ENCODE measurements around the gene TTC33. TPM values are rescaled to one million over a fixed set of nuclear protein-coding genes. Genes with fewer than 3 reads are reported as not detected.
A peak's percentile ranks its signal among the peaks of the same experiment; 100 is the strongest.

The TTC33 gene
- total and polyA plus RNA-seq, 2 of the 13 experiments (the other 11 are each of a cell fraction or from before 2014, with no cell fraction given), result 4.5 to 20.0 TPM

GRCh38 chr5:40798012-40798800, 42.4 kb upstream of the TTC33 start, which contains the start of gene PRKAA1 (continued):
- TF ChIP-seq ZNF329 (CRISPR knock-in tag; IDR thresholded peaks at IDR 0.05; ENCODE audit: low read depth) (0 out of 2 replicates have a peak, but pooled peaks have one; percentile 25), ZMAT3 (CRISPR knock-in tag; conservative IDR thresholded peaks at IDR 0.05) (0 out of 2 replicates have a peak, but pooled peaks have one; percentile 26), ZNF749 (CRISPR knock-in tag; IDR thresholded peaks at IDR 0.05; ENCODE audit: borderline replicate concordance) (no peak), BCL3 (CRISPR knock-in tag; IDR thresholded peaks at IDR 0.05) (peak; percentile 59; the same call in 1 of the 2 replicates), ZNF292 (CRISPR knock-in tag; IDR thresholded peaks at IDR 0.05; ENCODE audit: borderline replicate concordance, low read depth) (no peak), ZNF766 (CRISPR knock-in tag; IDR thresholded peaks at IDR 0.05; ENCODE audit: borderline replicate concordance) (0 out of 2 replicates have a peak, but pooled peaks have one; percentile 31), ATF4 (CRISPR knock-in tag; IDR thresholded peaks at IDR 0.05) (0 out of 4 replicates have a peak, but pooled peaks of 1 of the 2 experiments have one; percentile 20), EHMT2 (IDR thresholded peaks at IDR 0.05; ENCODE audit: borderline replicate concordance, low read depth, low read length) (no peak), ZNF510 (CRISPR knock-in tag; IDR thresholded peaks at IDR 0.05; ENCODE audit: low read depth) (peak; percentile 46; the same call in 1 of the 2 replicates), MXD4 (CRISPR knock-in tag; IDR thresholded peaks at IDR 0.05) (peak; percentile 76; the same call in 1 of the 2 replicates), NONO (IDR thresholded peaks at IDR 0.05) (no peak), NONO (CRISPR knock-in tag; conservative IDR thresholded peaks at IDR 0.05) (peak; percentile 49; the same call in 1 of the 2 replicates), ZNF777 (CRISPR knock-in tag; IDR thresholded peaks at IDR 0.05) (peak; percentile 63; the same call in 1 of the 2 replicates), RXRB (CRISPR knock-in tag; IDR thresholded peaks at IDR 0.05; ENCODE audit: borderline replicate concordance) (peak; percentile 26; the same call in 1 of the 2 replicates), ZSCAN9 (CRISPR knock-in tag; IDR thresholded peaks at IDR 0.05; ENCODE audit: borderline replicate concordance) (peak; percentile 63; the same call in 1 of the 2 replicates), NR0B2 (CRISPR knock-in tag; IDR thresholded peaks at IDR 0.05) (no peak), PCBP2 (optimal IDR thresholded peaks at IDR 0.05; ENCODE audit: low read depth, low read length, poor library complexity, severe bottlenecking) (no peak), NRL (CRISPR knock-in tag; IDR thresholded peaks at IDR 0.05; ENCODE audit: borderline replicate concordance) (peak; percentile 46; the same call in 1 of the 2 replicates), BRCA1 (CRISPR knock-in tag; IDR thresholded peaks at IDR 0.05) (0 out of 2 replicates have a peak, but pooled peaks have one; percentile 25), ZBTB1 (CRISPR knock-in tag; IDR thresholded peaks at IDR 0.05; ENCODE audit: borderline replicate concordance) (0 out of 2 replicates have a peak, but pooled peaks have one; percentile 15), ZNF780A (CRISPR knock-in tag; IDR thresholded peaks at IDR 0.05) (no peak)
- TF ChIP-seq, protein P1, sequence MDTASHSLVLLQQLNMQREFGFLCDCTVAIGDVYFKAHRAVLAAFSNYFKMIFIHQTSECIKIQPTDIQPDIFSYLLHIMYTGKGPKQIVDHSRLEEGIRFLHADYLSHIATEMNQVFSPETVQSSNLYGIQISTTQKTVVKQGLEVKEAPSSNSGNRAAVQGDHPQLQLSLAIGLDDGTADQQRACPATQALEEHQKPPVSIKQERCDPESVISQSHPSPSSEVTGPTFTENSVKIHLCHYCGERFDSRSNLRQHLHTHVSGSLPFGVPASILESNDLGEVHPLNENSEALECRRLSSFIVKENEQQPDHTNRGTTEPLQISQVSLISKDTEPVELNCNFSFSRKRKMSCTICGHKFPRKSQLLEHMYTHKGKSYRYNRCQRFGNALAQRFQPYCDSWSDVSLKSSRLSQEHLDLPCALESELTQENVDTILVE (CRISPR knock-in tag; IDR thresholded peaks at IDR 0.05), result 0 out of 2 replicates have a peak, but pooled peaks have one; percentile 40
